A549 (cell line): ENCODE measurements around the gene GLIS1. TPM values are rescaled to one million over a fixed set of nuclear protein-coding genes. Genes with fewer than 3 reads are reported as not detected.

ENCODE experiments used
- ATAC-seq, 2 experiments: fragments of 200-7000 bp in 1 of 2; fragments of >200 bp in 1 of 2; cut with Nextera tagmentation in 1 of 2; cut with Tn5 transposase in 1 of 2; 3 replicates each; pipeline versions ENCODE4 v1.8.0 to v1.9.1; 2018 to 2020; ENCODE audit warnings: mild to moderate bottlenecking in 1 of 2, moderate library complexity in 1 of 2
- CTCF ChIA-PET: fragments of 300-600 bp; sonication (Branson Sonifier 250); formaldehyde crosslinking; extraction: SDS; loops from one replicate; lab custom pipeline; 2021; ENCODE audit warnings: antibody characterized with exemption, inconsistent platforms; lab: Yijun Ruan, JAX
- POLR2A ChIA-PET: fragments of 350-600 bp; formaldehyde crosslinking; extraction: SDS; loops from one replicate; lab custom pipeline; 2021; ENCODE audit warnings: antibody characterized with exemption, inconsistent platforms; lab: Yijun Ruan, JAX
- DNase-seq, 2 experiments: peaks; one replicate each; pipeline versions ENCODE4 v3.0.0 to v3.0.0-alpha.2; 2011 to 2016; ENCODE audit warnings: low read depth in 1 of 2, low spot score in 1 of 2
- FAIRE-seq: peaks from 2 replicates; lab custom pipeline; 2011; peaks lifted over from hg19 to GRCh38; lab: Jason Lieb, UNC
- H3K27ac ChIP-seq, 2 experiments: fragments of >200 bp; sonication (Bioruptor Twin); formaldehyde crosslinking; 3 replicates each; pipeline ENCODE4 v1.5.1; 2016 to 2017
- H3K4me1 ChIP-seq: fragments of >200 bp; sonication (Bioruptor Twin); formaldehyde crosslinking; 3 replicates; pipeline ENCODE4 v1.6.1; 2016
- H3K4me2 ChIP-seq: fragments of >200 bp; sonication (Bioruptor Twin); formaldehyde crosslinking; 3 replicates; pipeline ENCODE4 v1.6.1; 2016
- H3K4me3 ChIP-seq: fragments of >200 bp; sonication (Bioruptor Twin); formaldehyde crosslinking; 3 replicates; pipeline ENCODE4 v1.5.1; 2016
- H3K9me3 ChIP-seq: fragments of >200 bp; sonication (Bioruptor Twin); formaldehyde crosslinking; 3 replicates; pipeline ENCODE4 v1.6.1; 2016
- BCL3 ChIP-seq: fragments of >200 bp; sonication (Bioruptor Twin); formaldehyde crosslinking; IDR thresholded peaks from 3 replicates; pipeline ENCODE4 v1.6.1; 2016
- CEBPB ChIP-seq, 2 experiments: fragments of >200 bp in 1 of 2; sonication (Bioruptor Twin) in 1 of 2; formaldehyde crosslinking in 1 of 2; IDR thresholded peaks; 2 replicates each; pipeline ENCODE4 v1.6.1; 2012 to 2016
- CHD4 ChIP-seq: fragments of 200-600 bp; sonication (generic); IDR thresholded peaks from 2 replicates; pipeline ENCODE4 v1.6.1; 2016; ENCODE audit warnings: antibody characterized with exemption, mild to moderate bottlenecking, borderline replicate concordance
- E2F6 ChIP-seq: IDR thresholded peaks from 2 replicates; pipeline ENCODE4 v1.6.1; 2012; ENCODE audit warnings: low read depth, borderline replicate concordance
- EHMT2 ChIP-seq: fragments of 200-600 bp; sonication (generic); IDR thresholded peaks from 2 replicates; pipeline ENCODE4 v1.6.1; 2016; ENCODE audit warnings: antibody characterized with exemption, low read depth, mild to moderate bottlenecking, moderate library complexity
- EP300 ChIP-seq, 2 experiments: fragments of >200 bp; sonication (Bioruptor Twin); formaldehyde crosslinking; IDR thresholded peaks; 2 replicates in 1 of 2; 3 replicates in 1 of 2; pipeline ENCODE4 v1.6.1; 2016 to 2017
- HDAC2 ChIP-seq: fragments of 200-600 bp; sonication (generic); IDR thresholded peaks from 2 replicates; pipeline ENCODE4 v1.6.1; 2016
- HOXB13 ChIP-seq: fragments of 250-450 bp; sonication (Bioruptor Pico); IDR thresholded peaks from 2 replicates; pipeline ENCODE4 v1.5.0; 2020; ENCODE audit warnings: low read depth, mild to moderate bottlenecking, moderate library complexity
- JUNB ChIP-seq: fragments of >200 bp; sonication (Bioruptor Twin); formaldehyde crosslinking; IDR thresholded peaks from 2 replicates; pipeline ENCODE4 v1.6.1; 2016
- NFE2L2 ChIP-seq: fragments of 150-350 bp; conservative IDR thresholded peaks from 2 replicates; pipeline ENCODE4 v1.6.1; 2014; ENCODE audit warnings: low read length
- PBX3 ChIP-seq: IDR thresholded peaks from 2 replicates; pipeline ENCODE4 v1.6.1; 2012
- POLR2A ChIP-seq: IDR thresholded peaks from 2 replicates; pipeline ENCODE4 v1.6.1; 2012; ENCODE audit warnings: mild to moderate bottlenecking, low read length
- RAD21 ChIP-seq, 2 experiments: fragments of >200 bp in 1 of 2; sonication (Bioruptor Twin) in 1 of 2; formaldehyde crosslinking in 1 of 2; IDR thresholded peaks in 1 of 2; conservative IDR thresholded peaks in 1 of 2; 2 replicates in 1 of 2; 3 replicates in 1 of 2; pipeline ENCODE4 v1.6.1; 2012 to 2018; ENCODE audit warnings: inconsistent platforms in 1 of 2
- RCOR1 ChIP-seq: fragments of 150-350 bp; IDR thresholded peaks from 2 replicates; pipeline ENCODE4 v1.6.1; 2014; ENCODE audit warnings: antibody characterized with exemption, low read length, low read depth
- REST ChIP-seq: fragments of 200-600 bp; sonication (generic); IDR thresholded peaks from 2 replicates; pipeline ENCODE4 v1.6.1; 2016; ENCODE audit warnings: antibody characterized with exemption, mild to moderate bottlenecking, moderate library complexity
- RFX5 ChIP-seq: fragments of 450-650 bp; IDR thresholded peaks from 2 replicates; pipeline ENCODE4 v1.7.1; 2014; ENCODE audit warnings: antibody characterized with exemption, mild to moderate bottlenecking, moderate library complexity
- RNF2 ChIP-seq: fragments of 200-600 bp; sonication (generic); IDR thresholded peaks from 2 replicates; pipeline ENCODE4 v1.6.1; 2016; ENCODE audit warnings: low read depth, mild to moderate bottlenecking, antibody characterized with exemption, moderate library complexity, borderline replicate concordance
- SREBF2 ChIP-seq: fragments of 450-650 bp; IDR thresholded peaks from 2 replicates; pipeline ENCODE4 v1.6.1; 2014; ENCODE audit warnings: mild to moderate bottlenecking, moderate library complexity
- TFCP2L1 ChIP-seq: fragments of 250-450 bp; sonication (Bioruptor Pico); IDR thresholded peaks from 2 replicates; pipeline ENCODE4 v1.5.0; 2021; ENCODE audit warnings: mild to moderate bottlenecking
- TP53 ChIP-seq: fragments of 250-450 bp; sonication (Bioruptor Pico); IDR thresholded peaks from 2 replicates; pipeline ENCODE4 v1.5.0; 2021; ENCODE audit warnings: mild to moderate bottlenecking, moderate library complexity
- USF2 ChIP-seq: fragments of 450-650 bp; IDR thresholded peaks from 2 replicates; pipeline ENCODE4 v1.6.1; 2014; ENCODE audit warnings: antibody characterized with exemption
- ZFP36 ChIP-seq: fragments of 450-650 bp; IDR thresholded peaks from 2 replicates; pipeline ENCODE4 v1.6.1; 2014; ENCODE audit warnings: borderline replicate concordance; ENCODE audit not compliant: partially characterized antibody
- ZNF302 ChIP-seq: fragments of 250-450 bp; sonication (Bioruptor Pico); IDR thresholded peaks from 2 replicates; pipeline ENCODE4 v1.9.0; 2021; ENCODE audit warnings: inconsistent platforms, mild to moderate bottlenecking, moderate library complexity
- WGBS: methylation state at CpG from one replicate; pipeline ENCODE4 v1.1.6; 2017; ENCODE audit errors: missing lambda C conversion rate; 5-methylcytosine and 5-hydroxymethylcytosine counted together
- polyA plus RNA-seq, 4 experiments: library from polyadenylated mRNA; depleted of rRNA in 3 of 4; stranded (reverse); fragments of >200 nt; fragmentation: RNase III in 1 of 4; extraction: RNeasy Plus Mini Kit Qiagen cat#74134 plus additional on column Dnase treatment in 1 of 4; gene quantifications; 2 replicates in 3 of 4; 3 replicates in 1 of 4; pipeline ENCODE4 v1.2.3, GENCODE V29; 2011 to 2017

Gene GLIS1
- polyA plus RNA-seq, 2 of the 4 experiments (the other 2 are of a cell fraction) = 0.04 TPM; not detected in 1

GRCh38 chr1:53513846-53514245, 225.1 kb downstream of the GLIS1 start:
- H3K9me3 ChIP-seq = no peaks in the 10 kb centered on the region
- no peak for ATAC-seq
- no peak for FAIRE-seq
- 76% methylated on average over 1 of the region's 7 CpGs for WGBS
- H3K4me1 ChIP-seq = peaks cover 11% of the 10 kb centered on the region; the same call in 2 of the 3 replicates
- H3K4me3 ChIP-seq = no peak overlapping the region
- POLR2A ChIA-PET = no interaction called here
- H3K4me2 ChIP-seq = no peak overlapping the region
- no peak for TF ChIP-seq ZFP36
- no peak for TF ChIP-seq SREBF2
- TF ChIP-seq BCL3 = no peak
- no peak for TF ChIP-seq ZNF302 (CRISPR knock-in tag)
- TF ChIP-seq RNF2 = no peak
- TF ChIP-seq TP53 = no peak
- TF ChIP-seq HOXB13 = no peak
- TF ChIP-seq EHMT2 = no peak
- TF ChIP-seq CEBPB (IDR thresholded peaks at IDR 0.05) = no peak
- no peak for TF ChIP-seq TFCP2L1
- TF ChIP-seq USF2 = no peak
- no peak for DNase-seq
- H3K27ac ChIP-seq = no peak overlapping the region
- CTCF ChIA-PET = interaction anchor here (1.1 kb wide), 1 partner anchor 28 kb away, joined by 3 read pairs; no protein-coding TSS in a partner anchor

- ChIA-PET CTCF (interaction anchor here (0.9 kb wide), 1 partner anchor 27 kb away, joined by 5 read pairs; no protein-coding TSS in a partner anchor), POLR2A (no interaction called here)
- Histone ChIP-seq H3K9me3 (no peaks in the 10 kb centered on the region), H3K4me1 (peaks cover 11% of the 10 kb centered on the region; the same call in 2 of the 3 replicates), H3K4me2 (no peak overlapping the region), H3K27ac (no peak overlapping the region), H3K4me3 (no peak overlapping the region)
- DNase-seq (no peak), ATAC-seq (no peak), FAIRE-seq (no peak)
- no peak for TF ChIP-seq HDAC2
- TF ChIP-seq E2F6 = no peak
- TF ChIP-seq RCOR1 = no peak
- no peak for TF ChIP-seq PBX3
- TF ChIP-seq ZFP36 = no peak
- no peak for TF ChIP-seq JUNB
- TF ChIP-seq EP300 (IDR thresholded peaks at IDR 0.05) = no peak
- TF ChIP-seq RFX5 = no peak
- no peak for TF ChIP-seq RAD21 (conservative IDR thresholded peaks at IDR 0.05 in 1 of 2, IDR thresholded peaks at IDR 0.05 in 1 of 2)
- no peak for TF ChIP-seq NFE2L2
- no peak for TF ChIP-seq POLR2A
- TF ChIP-seq CHD4 = no peak
- TF ChIP-seq USF2 = no peak
- no peak for TF ChIP-seq REST
- 75% methylated on average over 20 of the region's 22 CpGs for WGBS
Observed at GRCh38 chr1:53512807-53513755, 225.9 kb downstream of the GLIS1 start.
